Natural killer cell (primary cell): ENCODE data around the gene MICAL2. TPM values are rescaled to one million over a fixed set of nuclear protein-coding genes. Genes with fewer than 3 reads are reported as not detected.

Experiments
- ATAC-seq, 3 donors: fragments of 150-1000 bp in 2 of 3; fragments of 200-7000 bp in 1 of 3; cut with Tn5 transposase; 1 replicate in 1 of 3; 2 replicates in 2 of 3; pipeline ENCODE4 v1.10.0; 2021; ENCODE audit warnings: mild to moderate bottlenecking in 2 of 3, moderate library complexity in 2 of 3
- DNase-seq, 2 donors: peaks; one replicate each; pipeline versions ENCODE4 v3.0.0 to v3.0.0-alpha.2; 2013 to 2021; ENCODE audit warnings: mixed read lengths in 1 of 2
- H3K27ac ChIP-seq: one replicate; pipeline ENCODE4 v1.5.1; 2013; ENCODE audit warnings: mild to moderate bottlenecking, low read length
- H3K27me3 ChIP-seq: one replicate; pipeline ENCODE4 v1.6.1; 2013; ENCODE audit warnings: low read length; ENCODE audit not compliant: control insufficient read depth, insufficient read depth
- H3K36me3 ChIP-seq: one replicate; pipeline ENCODE4 v1.6.1; 2013; ENCODE audit warnings: low read length; ENCODE audit not compliant: control insufficient read depth, insufficient read depth
- H3K4me1 ChIP-seq: one replicate; pipeline ENCODE4 v1.6.1; 2013; ENCODE audit warnings: low read length; ENCODE audit not compliant: control insufficient read depth, insufficient read depth
- H3K4me3 ChIP-seq: one replicate; pipeline ENCODE4 v1.5.1; 2013; ENCODE audit warnings: low read length
- H3K9me3 ChIP-seq: one replicate; pipeline ENCODE4 v1.6.1; 2013; ENCODE audit warnings: low read length; ENCODE audit not compliant: control insufficient read depth, insufficient read depth
- H3K27ac Mint-ChIP-seq, 2 donors: one replicate each; pipeline ENCODE4 v1.8.0; 2022; ENCODE audit warnings: mild to moderate bottlenecking in 2 of 2, mixed read lengths in 2 of 2, moderate library complexity in 1 of 2
- H3K27me3 Mint-ChIP-seq, 2 donors: one replicate each; pipeline ENCODE4 v1.8.0; 2022; ENCODE audit warnings: low read depth in 2 of 2, mixed read lengths in 2 of 2
- H3K36me3 Mint-ChIP-seq: one replicate; pipeline ENCODE4 v1.8.0; 2022; ENCODE audit warnings: mixed read lengths
- H3K4me1 Mint-ChIP-seq, 2 donors: one replicate each; pipeline ENCODE4 v1.8.0; 2022; ENCODE audit warnings: mixed read lengths in 2 of 2
- H3K4me3 Mint-ChIP-seq: one replicate; pipeline ENCODE4 v1.8.0; 2022; ENCODE audit warnings: mild to moderate bottlenecking, moderate library complexity, mixed read lengths
- H3K9me3 Mint-ChIP-seq, 2 donors: one replicate each; pipeline ENCODE4 v1.8.0; 2022; ENCODE audit warnings: mixed read lengths in 2 of 2
- WGBS: methylation state at CpG from one replicate; pipeline ENCODE4 v1.1.7; 2013; ENCODE audit warnings: missing lambda C conversion rate; ENCODE audit not compliant: insufficient coverage; 5-methylcytosine and 5-hydroxymethylcytosine counted together
- intact Hi-C: fragments of 100-400 bp; cut with micrococcal nuclease; formaldehyde crosslinking; loops from one replicate; pipeline ENCODE4 v1.14.2; 2022
- total RNA-seq, 4 donors: library from RNA; stranded (reverse); fragments of 120-200 nt in 1 of 4; gene quantifications; one replicate each; pipeline versions ENCODE4 v1.2.3 to v1.2.4, GENCODE V29; 2013 to 2022
- TF ChIP-seq, protein P1 (sequence below): fragments of 200-600 bp; IDR thresholded peaks from one replicate; pipeline ENCODE4 v1.8.0; 2022; ENCODE audit warnings: antibody characterized with exemption

The MICAL2 gene
- total RNA-seq, 3 donors from 2014 or later (not counting 1 experiment from before 2014, with no cell fraction given) = 54.6 to 68.6 (median 57.4) TPM

DNA sequence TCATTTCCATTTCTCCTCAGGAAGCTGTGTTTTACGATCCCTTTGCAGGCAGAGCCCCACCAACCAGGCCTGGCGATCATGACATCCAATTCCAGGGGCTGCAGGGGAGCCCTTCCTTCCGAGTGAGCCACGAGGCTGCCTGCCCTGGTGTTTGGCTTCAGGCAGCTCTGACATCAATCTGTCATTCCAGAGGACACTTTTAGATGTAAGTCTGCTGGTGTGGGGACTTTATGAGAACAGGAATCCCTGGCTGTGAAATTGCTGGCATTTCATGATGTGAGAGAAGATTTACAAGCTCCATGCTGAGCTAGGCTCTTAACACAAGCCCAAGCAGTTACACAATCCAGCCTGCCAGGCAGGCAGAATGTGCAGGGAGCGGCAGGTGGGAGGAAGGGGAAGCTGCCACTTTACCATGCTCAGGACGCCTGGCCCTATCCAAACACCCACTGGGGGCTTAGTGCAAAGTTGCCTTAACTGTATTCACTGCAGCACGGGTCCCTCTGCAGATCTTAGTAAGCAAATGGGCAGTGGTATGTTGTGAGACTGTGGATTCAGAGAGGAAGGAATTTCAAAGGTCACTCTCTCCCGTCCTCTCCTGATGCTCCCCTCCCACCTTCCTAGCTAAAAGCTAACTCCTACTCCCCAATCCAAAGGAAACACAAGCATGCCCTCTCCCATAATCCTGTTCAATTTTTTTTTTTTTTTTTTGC lies 43.4 kb upstream of the MICAL2 start:
- peaks cover 22% of the 10 kb centered on the region for H3K4me1 ChIP-seq
- no peak overlapping the region for H3K27ac ChIP-seq

DNA sequence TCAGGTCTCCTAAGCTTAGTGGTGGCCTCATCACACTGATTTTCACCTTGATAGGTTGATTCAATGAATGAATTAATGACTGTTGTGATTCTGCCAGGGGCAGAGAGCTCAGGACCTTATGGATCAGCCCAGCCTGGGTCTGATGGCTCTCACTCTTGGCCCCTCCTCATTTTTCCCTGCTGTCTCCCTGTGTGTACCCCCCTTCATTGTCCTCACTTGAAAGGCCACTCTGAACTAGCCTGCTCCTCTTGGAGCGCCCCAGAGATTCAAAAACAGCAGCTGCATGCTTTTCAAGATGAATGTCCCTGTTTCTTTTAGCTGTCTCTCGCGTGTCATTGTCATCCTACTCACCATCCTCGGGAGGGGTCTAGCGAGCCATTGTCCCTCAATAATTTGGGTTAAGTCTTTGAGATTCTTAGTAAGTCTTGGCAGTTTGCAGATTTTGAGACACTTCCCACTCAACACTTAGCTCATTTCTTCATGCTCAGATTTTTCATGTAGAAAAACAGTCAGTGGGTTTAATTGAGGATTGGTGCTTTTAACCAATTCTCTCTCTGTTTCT lies 42.5 kb upstream of the MICAL2 start:
- Mint-ChIP-seq H3K4me3 (no peak overlapping the region), H3K9me3 (no peaks in the 10 kb centered on the region), H3K4me1 (peaks cover 10 to 15% of the 10 kb centered on the region in 2 donors), H3K36me3 (no peaks in the 10 kb centered on the region), H3K27me3 (peaks cover 11 to 25% of the 10 kb centered on the region in 2 donors), H3K27ac (no peak overlapping the region)
- no peak overlapping the region for H3K4me3 ChIP-seq
- H3K36me3 ChIP-seq = no peaks in the 10 kb centered on the region
- DNase-seq (no peak), ATAC-seq (no peak)
- no peaks in the 10 kb centered on the region for H3K9me3 ChIP-seq
- 87% methylated on average over 5 of the region's 5 CpGs for WGBS
- H3K4me1 ChIP-seq = peaks cover 12% of the 10 kb centered on the region
- intact Hi-C loops = no loop called here
- H3K27me3 ChIP-seq = no peaks in the 10 kb centered on the region
- TF ChIP-seq, protein P1, sequence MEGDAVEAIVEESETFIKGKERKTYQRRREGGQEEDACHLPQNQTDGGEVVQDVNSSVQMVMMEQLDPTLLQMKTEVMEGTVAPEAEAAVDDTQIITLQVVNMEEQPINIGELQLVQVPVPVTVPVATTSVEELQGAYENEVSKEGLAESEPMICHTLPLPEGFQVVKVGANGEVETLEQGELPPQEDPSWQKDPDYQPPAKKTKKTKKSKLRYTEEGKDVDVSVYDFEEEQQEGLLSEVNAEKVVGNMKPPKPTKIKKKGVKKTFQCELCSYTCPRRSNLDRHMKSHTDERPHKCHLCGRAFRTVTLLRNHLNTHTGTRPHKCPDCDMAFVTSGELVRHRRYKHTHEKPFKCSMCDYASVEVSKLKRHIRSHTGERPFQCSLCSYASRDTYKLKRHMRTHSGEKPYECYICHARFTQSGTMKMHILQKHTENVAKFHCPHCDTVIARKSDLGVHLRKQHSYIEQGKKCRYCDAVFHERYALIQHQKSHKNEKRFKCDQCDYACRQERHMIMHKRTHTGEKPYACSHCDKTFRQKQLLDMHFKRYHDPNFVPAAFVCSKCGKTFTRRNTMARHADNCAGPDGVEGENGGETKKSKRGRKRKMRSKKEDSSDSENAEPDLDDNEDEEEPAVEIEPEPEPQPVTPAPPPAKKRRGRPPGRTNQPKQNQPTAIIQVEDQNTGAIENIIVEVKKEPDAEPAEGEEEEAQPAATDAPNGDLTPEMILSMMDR = no peak
- H3K27ac ChIP-seq = no peak overlapping the region

More for the DNA sequence above, 43.4 kb upstream of the MICAL2 start:
- H3K4me1 Mint-ChIP-seq = peaks cover 13 to 18% of the 10 kb centered on the region in 2 donors
- Histone ChIP-seq H3K27me3 (no peaks in the 10 kb centered on the region), H3K9me3 (no peaks in the 10 kb centered on the region), H3K36me3 (no peaks in the 10 kb centered on the region), H3K4me3 (no peak overlapping the region)
- H3K9me3 Mint-ChIP-seq = no peaks in the 10 kb centered on the region
- no peak for ATAC-seq
- no peak overlapping the region for H3K27ac Mint-ChIP-seq
- WGBS = 61% methylated on average over 7 of the region's 8 CpGs
- TF ChIP-seq, protein P1 = no peak
- peaks cover 11 to 19% of the 10 kb centered on the region in 2 donors for H3K27me3 Mint-ChIP-seq
- intact Hi-C loops = no loop called here
- H3K4me3 Mint-ChIP-seq = no peak overlapping the region
- DNase-seq = no peak
- H3K36me3 Mint-ChIP-seq = no peaks in the 10 kb centered on the region

DNA sequence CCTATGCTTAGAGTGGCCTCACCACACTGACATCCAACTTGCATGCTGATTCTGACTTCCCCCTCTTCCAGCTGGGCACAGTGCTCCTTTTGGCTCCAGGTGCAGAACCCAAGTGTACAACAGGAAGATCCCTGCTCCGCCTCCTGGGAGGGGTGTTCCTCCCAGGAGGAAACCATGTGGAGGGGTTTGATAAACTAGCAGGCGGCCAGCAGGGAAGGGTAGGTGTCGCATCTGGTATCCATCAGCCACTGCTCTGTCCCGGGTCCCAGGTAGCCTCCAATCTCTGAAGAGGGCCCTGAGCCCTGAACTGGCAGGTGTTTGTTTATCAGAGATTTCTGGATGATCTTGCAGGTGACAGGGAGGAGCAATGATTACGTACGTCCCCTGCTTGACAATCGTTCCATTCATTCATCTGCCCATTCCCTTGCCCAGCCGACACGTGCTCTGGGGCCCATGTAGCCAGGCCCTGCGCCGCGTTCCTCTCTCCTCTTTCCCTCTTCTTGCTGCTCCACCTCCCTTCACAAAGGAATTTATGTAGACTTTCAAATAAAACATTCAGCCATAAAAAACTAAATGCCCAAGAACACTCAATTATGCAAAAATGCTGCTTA lies 41.2 kb upstream of the MICAL2 start:
- H3K27ac Mint-ChIP-seq = no peak overlapping the region
- Histone ChIP-seq H3K27me3 (no peaks in the 10 kb centered on the region), H3K36me3 (no peaks in the 10 kb centered on the region), H3K4me3 (no peak overlapping the region), H3K4me1 (peaks cover 12% of the 10 kb centered on the region), H3K27ac (no peak overlapping the region), H3K9me3 (no peaks in the 10 kb centered on the region)
- ATAC-seq = no peak
- intact Hi-C loops = no loop called here
- H3K27me3 Mint-ChIP-seq = peaks cover 14 to 34% of the 10 kb centered on the region in 2 donors
- TF ChIP-seq, protein P1 = no peak
- no peak overlapping the region for H3K4me3 Mint-ChIP-seq
- H3K36me3 Mint-ChIP-seq = no peaks in the 10 kb centered on the region
- H3K4me1 Mint-ChIP-seq = peaks cover 10 to 15% of the 10 kb centered on the region in 2 donors
- DNase-seq = no peak
- no peaks in the 10 kb centered on the region for H3K9me3 Mint-ChIP-seq
- 95% methylated on average over 12 of the region's 12 CpGs for WGBS
